ENCODE results near the gene PRSS27.
A peak's percentile ranks its signal among the peaks of the same experiment; 100 is the strongest.

Gene PRSS27

DNA sequence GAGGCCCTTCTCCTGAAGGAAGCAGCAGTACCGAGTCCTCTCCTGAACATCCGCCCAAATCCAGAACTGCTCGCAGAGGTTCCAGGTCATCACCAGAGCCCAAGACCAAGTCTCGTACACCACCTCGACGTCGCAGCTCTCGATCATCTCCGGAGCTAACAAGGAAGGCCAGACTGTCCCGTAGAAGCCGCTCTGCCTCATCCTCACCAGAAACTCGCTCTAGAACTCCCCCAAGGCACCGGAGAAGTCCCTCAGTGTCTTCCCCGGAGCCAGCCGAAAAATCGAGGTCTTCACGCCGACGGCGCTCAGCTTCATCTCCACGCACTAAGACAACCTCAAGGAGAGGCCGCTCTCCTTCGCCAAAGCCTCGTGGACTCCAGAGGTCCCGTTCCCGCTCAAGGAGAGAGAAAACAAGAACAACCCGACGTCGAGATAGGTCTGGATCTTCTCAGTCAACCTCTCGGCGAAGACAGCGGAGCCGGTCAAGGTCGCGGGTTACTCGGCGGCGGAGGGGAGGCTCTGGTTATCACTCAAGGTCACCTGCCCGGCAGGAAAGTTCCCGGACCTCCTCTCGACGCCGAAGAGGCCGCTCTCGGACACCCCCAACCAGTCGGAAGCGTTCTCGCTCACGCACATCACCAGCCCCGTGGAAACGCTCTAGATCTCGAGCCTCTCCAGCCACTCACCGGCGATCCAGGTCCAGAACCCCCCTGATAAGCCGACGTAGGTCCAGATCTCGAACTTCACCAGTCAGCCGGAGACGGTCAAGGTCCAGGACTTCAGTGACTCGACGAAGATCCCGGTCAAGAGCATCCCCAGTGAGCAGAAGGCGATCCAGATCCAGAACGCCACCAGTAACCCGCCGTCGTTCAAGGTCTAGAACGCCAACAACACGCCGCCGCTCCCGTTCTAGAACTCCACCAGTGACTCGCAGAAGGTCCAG lies 45.7 kb upstream of the PRSS27 start:
- TF ChIP-seq, protein P1, sequence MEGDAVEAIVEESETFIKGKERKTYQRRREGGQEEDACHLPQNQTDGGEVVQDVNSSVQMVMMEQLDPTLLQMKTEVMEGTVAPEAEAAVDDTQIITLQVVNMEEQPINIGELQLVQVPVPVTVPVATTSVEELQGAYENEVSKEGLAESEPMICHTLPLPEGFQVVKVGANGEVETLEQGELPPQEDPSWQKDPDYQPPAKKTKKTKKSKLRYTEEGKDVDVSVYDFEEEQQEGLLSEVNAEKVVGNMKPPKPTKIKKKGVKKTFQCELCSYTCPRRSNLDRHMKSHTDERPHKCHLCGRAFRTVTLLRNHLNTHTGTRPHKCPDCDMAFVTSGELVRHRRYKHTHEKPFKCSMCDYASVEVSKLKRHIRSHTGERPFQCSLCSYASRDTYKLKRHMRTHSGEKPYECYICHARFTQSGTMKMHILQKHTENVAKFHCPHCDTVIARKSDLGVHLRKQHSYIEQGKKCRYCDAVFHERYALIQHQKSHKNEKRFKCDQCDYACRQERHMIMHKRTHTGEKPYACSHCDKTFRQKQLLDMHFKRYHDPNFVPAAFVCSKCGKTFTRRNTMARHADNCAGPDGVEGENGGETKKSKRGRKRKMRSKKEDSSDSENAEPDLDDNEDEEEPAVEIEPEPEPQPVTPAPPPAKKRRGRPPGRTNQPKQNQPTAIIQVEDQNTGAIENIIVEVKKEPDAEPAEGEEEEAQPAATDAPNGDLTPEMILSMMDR (IDR thresholded peaks at IDR 0.05): no peak

DNA sequence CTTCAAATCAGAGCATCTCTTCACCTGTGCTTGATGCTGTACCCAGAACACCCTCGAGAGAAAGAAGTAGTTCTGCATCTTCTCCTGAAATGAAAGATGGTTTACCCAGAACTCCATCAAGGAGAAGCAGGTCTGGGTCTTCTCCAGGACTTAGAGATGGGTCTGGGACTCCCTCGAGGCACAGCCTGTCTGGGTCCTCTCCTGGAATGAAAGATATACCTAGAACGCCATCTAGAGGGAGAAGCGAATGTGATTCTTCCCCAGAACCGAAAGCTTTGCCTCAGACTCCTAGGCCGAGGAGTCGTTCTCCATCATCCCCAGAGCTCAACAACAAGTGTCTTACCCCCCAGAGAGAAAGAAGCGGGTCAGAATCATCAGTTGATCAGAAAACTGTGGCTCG lies 44.7 kb upstream of the PRSS27 start:
- TF ChIP-seq, protein P1 (IDR thresholded peaks at IDR 0.05): 0 out of 2 replicates have a peak, but pooled peaks have one; percentile 18

DNA sequence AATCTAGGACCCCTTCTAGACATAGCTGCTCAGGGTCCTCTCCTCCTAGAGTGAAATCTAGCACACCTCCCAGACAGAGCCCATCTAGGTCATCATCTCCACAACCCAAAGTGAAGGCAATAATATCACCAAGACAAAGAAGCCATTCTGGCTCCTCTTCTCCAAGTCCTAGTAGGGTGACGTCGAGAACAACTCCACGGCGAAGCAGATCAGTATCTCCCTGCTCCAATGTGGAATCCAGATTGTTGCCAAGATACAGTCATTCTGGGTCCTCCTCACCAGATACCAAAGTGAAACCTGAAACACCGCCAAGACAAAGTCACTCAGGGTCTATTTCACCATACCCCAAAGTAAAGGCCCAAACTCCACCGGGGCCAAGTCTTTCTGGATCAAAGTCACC lies 43.1 kb upstream of the PRSS27 start:
- TF ChIP-seq, protein P1 (IDR thresholded peaks at IDR 0.05): no peak

DNA sequence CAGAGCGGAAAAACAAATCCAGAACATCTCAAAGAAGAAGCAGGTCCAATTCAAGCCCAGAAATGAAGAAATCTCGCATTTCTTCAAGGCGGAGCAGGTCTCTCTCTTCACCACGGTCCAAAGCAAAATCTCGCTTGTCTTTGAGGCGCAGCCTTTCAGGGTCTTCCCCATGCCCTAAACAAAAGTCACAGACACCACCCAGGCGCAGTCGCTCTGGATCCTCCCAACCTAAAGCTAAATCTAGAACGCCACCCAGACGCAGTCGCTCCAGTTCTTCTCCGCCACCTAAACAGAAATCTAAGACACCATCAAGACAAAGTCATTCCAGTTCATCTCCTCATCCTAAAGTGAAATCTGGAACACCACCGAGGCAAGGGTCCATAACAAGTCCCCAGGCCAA lies 42.7 kb upstream of the PRSS27 start:
- TF ChIP-seq, protein P1 (IDR thresholded peaks at IDR 0.05): no peak

DNA sequence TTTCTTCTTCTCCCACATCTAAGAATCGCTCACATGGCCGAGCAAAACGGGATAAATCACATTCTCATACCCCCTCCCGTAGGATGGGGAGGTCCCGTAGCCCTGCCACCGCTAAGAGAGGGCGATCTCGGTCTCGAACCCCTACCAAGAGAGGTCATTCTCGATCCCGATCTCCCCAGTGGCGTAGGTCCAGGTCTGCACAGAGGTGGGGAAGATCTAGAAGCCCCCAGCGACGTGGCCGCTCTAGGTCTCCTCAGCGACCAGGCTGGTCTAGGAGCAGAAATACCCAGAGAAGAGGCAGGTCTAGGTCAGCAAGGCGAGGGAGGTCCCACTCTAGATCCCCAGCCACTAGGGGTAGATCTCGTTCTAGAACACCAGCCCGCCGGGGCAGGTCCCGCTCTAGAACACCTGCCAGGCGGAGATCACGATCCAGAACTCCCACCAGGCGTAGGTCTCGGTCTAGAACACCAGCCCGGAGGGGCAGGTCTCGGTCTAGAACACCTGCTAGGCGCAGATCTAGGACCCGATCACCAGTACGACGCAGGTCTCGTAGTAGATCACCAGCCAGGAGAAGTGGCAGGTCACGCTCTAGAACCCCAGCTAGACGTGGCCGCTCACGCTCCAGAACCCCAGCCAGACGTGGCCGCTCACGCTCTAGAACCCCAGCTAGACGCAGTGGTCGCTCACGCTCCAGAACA lies 42.0 kb upstream of the PRSS27 start:
- TF ChIP-seq, protein P1 (IDR thresholded peaks at IDR 0.05): no peak

DNA sequence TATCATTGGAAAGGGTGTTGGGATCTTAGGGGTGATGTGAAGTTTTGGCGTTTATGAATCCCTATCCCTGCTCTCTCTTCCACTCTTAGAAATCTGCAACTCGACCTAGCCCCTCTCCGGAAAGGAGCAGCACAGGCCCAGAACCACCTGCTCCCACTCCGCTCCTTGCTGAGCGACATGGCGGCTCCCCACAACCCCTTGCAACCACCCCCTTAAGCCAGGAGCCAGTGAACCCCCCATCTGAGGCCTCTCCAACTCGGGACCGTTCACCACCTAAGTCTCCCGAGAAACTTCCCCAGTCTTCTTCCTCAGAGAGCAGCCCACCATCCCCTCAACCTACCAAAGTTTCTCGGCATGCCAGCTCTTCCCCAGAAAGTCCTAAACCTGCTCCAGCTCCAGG lies 41.4 kb upstream of the PRSS27 start:
- TF ChIP-seq, protein P1 (IDR thresholded peaks at IDR 0.05): no peak

DNA sequence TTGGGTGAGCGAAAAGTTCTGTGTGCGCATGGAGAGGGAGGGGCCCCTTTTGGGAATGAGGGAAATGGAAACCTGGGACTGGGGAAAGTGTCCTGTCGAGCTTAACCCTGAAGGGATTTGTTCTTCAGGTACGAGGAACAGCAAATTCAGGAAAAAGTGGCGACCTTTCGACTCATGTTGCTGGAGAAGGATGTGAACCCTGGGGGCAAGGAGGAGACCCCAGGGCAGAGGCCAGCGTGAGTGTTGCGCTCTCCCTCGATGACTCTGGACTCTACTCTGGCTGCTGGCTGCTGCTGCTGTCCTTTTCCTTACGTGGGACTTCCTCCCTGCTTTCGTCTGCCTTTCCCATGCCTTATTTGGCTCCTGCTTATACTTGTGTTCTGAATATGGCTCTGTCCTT lies 37.3 kb upstream of the PRSS27 start:
- TF ChIP-seq, protein P1 (IDR thresholded peaks at IDR 0.05): no peak

Data from LNCAP (cell line).